ENCODE measurements around the gene MOK. TPM values are rescaled to one million over a fixed set of nuclear protein-coding genes. Genes with fewer than 3 reads are reported as not detected.

MOK gene
- total RNA-seq, 2 donors from 2014 or later: 60.3 to 102 TPM

GRCh38 chr14:102292441-102292840 is 12.5 kb downstream of the MOK start:
- TF ChIP-seq CTCF (conservative IDR thresholded peaks at IDR 0.05): no peak
- Histone ChIP-seq H3K4me3 (ENCODE audit: low read length) (no peak overlapping the region), H3K4me1 (ENCODE audit: control insufficient read depth, insufficient read depth, low read length) (no peaks in the 10 kb centered on the region), H3K27me3 (ENCODE audit: control insufficient read depth, insufficient read depth, low read length, poor library complexity, severe bottlenecking) (no peaks in the 10 kb centered on the region), H3K9me3 (ENCODE audit: control insufficient read depth, low read length) (no peaks in the 10 kb centered on the region), H3K36me3 (ENCODE audit: control insufficient read depth, insufficient read depth, low read length) (no peaks in the 10 kb centered on the region), H3K9ac (ENCODE audit: extremely low read depth, low read length, poor library complexity, severe bottlenecking) (no peak overlapping the region), H3K27ac (ENCODE audit: low read depth, low read length) (no peak overlapping the region)
- no peak overlapping the region for H3K27ac Mint-ChIP-seq
- peaks cover 13% of the 10 kb centered on the region for H3K9me3 Mint-ChIP-seq
- no peaks in the 10 kb centered on the region for H3K4me1 Mint-ChIP-seq
- H3K27me3 Mint-ChIP-seq (ENCODE audit: insufficient read depth): no peaks in the 10 kb centered on the region
- peaks cover 3% of the 10 kb centered on the region for H3K36me3 Mint-ChIP-seq (ENCODE audit: low read depth)
- no peak overlapping the region for H3K4me3 Mint-ChIP-seq
- no peak for DNase-seq
- WGBS, 2 experiments (ENCODE audit: insufficient coverage in 1 of 2, insufficient read length in 1 of 2): 86 to 100% methylated on average over 1 of the region's 1 CpG

DNA sequence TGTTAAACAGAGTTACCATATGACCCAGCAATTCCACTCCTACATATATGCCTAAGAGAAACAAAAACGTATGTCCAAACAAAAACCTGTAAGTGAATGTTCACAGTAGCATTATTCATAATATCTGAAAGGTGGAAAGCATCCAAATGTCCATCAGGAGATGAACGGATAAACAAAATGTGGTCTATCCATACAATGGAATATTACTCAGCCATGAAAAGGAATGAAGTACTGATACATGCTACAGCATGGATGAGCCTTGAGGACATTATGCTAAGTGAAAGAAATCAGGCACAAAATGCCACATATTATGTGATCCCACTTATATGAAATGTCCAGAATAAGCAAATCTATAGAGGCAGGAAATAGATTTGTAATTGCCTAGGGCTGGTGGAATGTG is 16.8 kb downstream of the MOK start:
- Mint-ChIP-seq H3K36me3 (ENCODE audit: low read depth) (peaks cover 3% of the 10 kb centered on the region), H3K9me3 (peaks cover 6% of the 10 kb centered on the region), H3K27me3 (ENCODE audit: insufficient read depth) (no peaks in the 10 kb centered on the region), H3K4me3 (no peak overlapping the region), H3K27ac (no peak overlapping the region), H3K4me1 (no peaks in the 10 kb centered on the region)
- H3K4me1 ChIP-seq (ENCODE audit: control insufficient read depth, insufficient read depth, low read length): no peaks in the 10 kb centered on the region
- 96 to 100% methylated on average over 1 to 2 of the region's 2 CpGs for WGBS, 2 experiments (ENCODE audit: insufficient coverage in 1 of 2, insufficient read length in 1 of 2)
- no peak overlapping the region for H3K4me3 ChIP-seq (ENCODE audit: low read length)
- H3K27me3 ChIP-seq (ENCODE audit: control insufficient read depth, insufficient read depth, low read length, poor library complexity, severe bottlenecking): no peaks in the 10 kb centered on the region
- H3K9ac ChIP-seq (ENCODE audit: extremely low read depth, low read length, poor library complexity, severe bottlenecking): no peak overlapping the region
- no peak for DNase-seq
- no peaks in the 10 kb centered on the region for H3K9me3 ChIP-seq (ENCODE audit: control insufficient read depth, low read length)
- H3K36me3 ChIP-seq (ENCODE audit: control insufficient read depth, insufficient read depth, low read length): no peaks in the 10 kb centered on the region
- no peak for TF ChIP-seq CTCF (conservative IDR thresholded peaks at IDR 0.05)
- H3K27ac ChIP-seq (ENCODE audit: low read depth, low read length): no peak overlapping the region

GRCh38 chr14:102285106-102285505 is 19.9 kb downstream of the MOK start:
- Mint-ChIP-seq H3K4me3 (no peak overlapping the region), H3K9me3 (peaks cover 6% of the 10 kb centered on the region), H3K36me3 (ENCODE audit: low read depth) (peaks cover 13% of the 10 kb centered on the region), H3K27me3 (ENCODE audit: insufficient read depth) (no peaks in the 10 kb centered on the region), H3K4me1 (no peaks in the 10 kb centered on the region), H3K27ac (no peak overlapping the region)
- Histone ChIP-seq H3K4me1 (ENCODE audit: control insufficient read depth, insufficient read depth, low read length) (no peaks in the 10 kb centered on the region), H3K9me3 (ENCODE audit: control insufficient read depth, low read length) (no peaks in the 10 kb centered on the region), H3K36me3 (ENCODE audit: control insufficient read depth, insufficient read depth, low read length) (peaks cover 4% of the 10 kb centered on the region), H3K27me3 (ENCODE audit: control insufficient read depth, insufficient read depth, low read length, poor library complexity, severe bottlenecking) (no peaks in the 10 kb centered on the region), H3K4me3 (ENCODE audit: low read length) (no peak overlapping the region), H3K9ac (ENCODE audit: extremely low read depth, low read length, poor library complexity, severe bottlenecking) (no peak overlapping the region), H3K27ac (ENCODE audit: low read depth, low read length) (no peak overlapping the region)
- peak; percentile 30 for TF ChIP-seq CTCF (conservative IDR thresholded peaks at IDR 0.05)
- WGBS, 2 experiments (ENCODE audit: insufficient coverage in 1 of 2, insufficient read length in 1 of 2): 92 to 100% methylated on average over 2 of the region's 2 CpGs
- DNase-seq: no peak

All from endodermal cell (in vitro differentiated cells).